Peyer's patch (tissue), 4 donors: ENCODE measurements around the gene KIRREL3.
"Not testable (repeated sequence)": the region's sequence is repeated elsewhere in the genome, so short reads cannot be mapped to it uniquely, and the experiment has no call there.

Source experiments
- POLR2A ChIP-seq, 2 donors: fragments of 450-650 bp; IDR thresholded peaks; one replicate each; pipeline ENCODE4 v1.5.1; 2017; ENCODE audit warnings: antibody characterized with exemption in 2 of 2, mild to moderate bottlenecking in 2 of 2, moderate library complexity in 2 of 2
- TF ChIP-seq, protein P1 (sequence below), 6 experiments: fragments of 450-650 bp in 4 of 6; fragments of 200-600 bp in 2 of 6; sonication (generic) in 1 of 6; IDR thresholded peaks; one replicate each; pipeline ENCODE4 v1.5.1; 2017 to 2019; ENCODE audit warnings: antibody characterized with exemption in 6 of 6, mild to moderate bottlenecking in 3 of 6, moderate library complexity in 1 of 6

DNA sequence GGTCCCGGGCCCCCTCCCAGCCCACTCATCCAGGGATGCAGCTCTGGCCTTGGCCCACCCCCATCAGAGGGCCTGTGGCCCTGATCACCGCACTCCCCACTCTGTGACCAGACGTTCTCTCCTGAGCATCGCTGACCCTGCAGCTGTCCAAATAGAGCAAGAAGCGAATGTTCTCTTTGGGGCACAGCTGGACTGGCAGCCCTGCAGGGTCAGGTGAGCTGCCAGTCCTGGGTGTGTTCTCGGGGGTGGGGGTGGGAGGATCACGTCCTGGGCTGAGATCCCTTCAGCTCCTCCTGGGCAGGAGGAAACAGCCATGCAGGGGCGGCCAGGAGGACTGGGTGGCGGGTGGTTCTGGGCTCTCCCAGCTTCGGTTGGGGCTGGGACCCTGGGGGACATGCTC, 618.6 kb downstream of the KIRREL3 start:
- TF ChIP-seq, protein P1, sequence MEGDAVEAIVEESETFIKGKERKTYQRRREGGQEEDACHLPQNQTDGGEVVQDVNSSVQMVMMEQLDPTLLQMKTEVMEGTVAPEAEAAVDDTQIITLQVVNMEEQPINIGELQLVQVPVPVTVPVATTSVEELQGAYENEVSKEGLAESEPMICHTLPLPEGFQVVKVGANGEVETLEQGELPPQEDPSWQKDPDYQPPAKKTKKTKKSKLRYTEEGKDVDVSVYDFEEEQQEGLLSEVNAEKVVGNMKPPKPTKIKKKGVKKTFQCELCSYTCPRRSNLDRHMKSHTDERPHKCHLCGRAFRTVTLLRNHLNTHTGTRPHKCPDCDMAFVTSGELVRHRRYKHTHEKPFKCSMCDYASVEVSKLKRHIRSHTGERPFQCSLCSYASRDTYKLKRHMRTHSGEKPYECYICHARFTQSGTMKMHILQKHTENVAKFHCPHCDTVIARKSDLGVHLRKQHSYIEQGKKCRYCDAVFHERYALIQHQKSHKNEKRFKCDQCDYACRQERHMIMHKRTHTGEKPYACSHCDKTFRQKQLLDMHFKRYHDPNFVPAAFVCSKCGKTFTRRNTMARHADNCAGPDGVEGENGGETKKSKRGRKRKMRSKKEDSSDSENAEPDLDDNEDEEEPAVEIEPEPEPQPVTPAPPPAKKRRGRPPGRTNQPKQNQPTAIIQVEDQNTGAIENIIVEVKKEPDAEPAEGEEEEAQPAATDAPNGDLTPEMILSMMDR (IDR thresholded peaks at IDR 0.05) = not testable (repeated sequence)
- TF ChIP-seq POLR2A (IDR thresholded peaks at IDR 0.05) = not testable (repeated sequence)
